ENCODE measurements around the gene FOLR3. TPM values are rescaled to one million over a fixed set of nuclear protein-coding genes. Genes with fewer than 3 reads are reported as not detected.

Gene FOLR3
- 5.5 TPM in 1 of 2 replicates, not detected in the other for total RNA-seq (ENCODE audit: low replicate concordance)

DNA sequence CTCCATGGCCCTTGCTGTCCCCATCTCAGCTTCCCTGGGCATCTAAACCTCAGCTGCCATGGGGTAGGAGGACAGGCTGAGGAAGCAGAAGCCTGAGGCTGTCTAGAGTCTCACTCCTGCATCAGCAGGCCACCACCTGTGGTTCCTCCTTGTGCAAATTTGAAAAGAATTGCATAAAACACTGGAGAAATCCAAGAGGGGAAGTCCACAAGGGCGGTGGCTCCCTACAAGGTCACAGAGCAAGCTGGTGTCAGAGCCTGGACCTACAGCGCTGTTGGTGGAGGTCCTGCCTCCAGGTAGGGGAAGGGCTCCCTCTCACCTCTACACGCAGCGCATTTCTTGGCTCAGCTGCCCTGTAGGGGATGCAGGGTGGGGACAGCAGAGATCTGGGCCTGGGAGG lies at the start of gene FOLR3:
Gene FOLR3, plus strand, starts transcription at position 253 of the 400 bp plus-strand sequence. CDS start 228 bp downstream, outside the sequence.

DNA sequence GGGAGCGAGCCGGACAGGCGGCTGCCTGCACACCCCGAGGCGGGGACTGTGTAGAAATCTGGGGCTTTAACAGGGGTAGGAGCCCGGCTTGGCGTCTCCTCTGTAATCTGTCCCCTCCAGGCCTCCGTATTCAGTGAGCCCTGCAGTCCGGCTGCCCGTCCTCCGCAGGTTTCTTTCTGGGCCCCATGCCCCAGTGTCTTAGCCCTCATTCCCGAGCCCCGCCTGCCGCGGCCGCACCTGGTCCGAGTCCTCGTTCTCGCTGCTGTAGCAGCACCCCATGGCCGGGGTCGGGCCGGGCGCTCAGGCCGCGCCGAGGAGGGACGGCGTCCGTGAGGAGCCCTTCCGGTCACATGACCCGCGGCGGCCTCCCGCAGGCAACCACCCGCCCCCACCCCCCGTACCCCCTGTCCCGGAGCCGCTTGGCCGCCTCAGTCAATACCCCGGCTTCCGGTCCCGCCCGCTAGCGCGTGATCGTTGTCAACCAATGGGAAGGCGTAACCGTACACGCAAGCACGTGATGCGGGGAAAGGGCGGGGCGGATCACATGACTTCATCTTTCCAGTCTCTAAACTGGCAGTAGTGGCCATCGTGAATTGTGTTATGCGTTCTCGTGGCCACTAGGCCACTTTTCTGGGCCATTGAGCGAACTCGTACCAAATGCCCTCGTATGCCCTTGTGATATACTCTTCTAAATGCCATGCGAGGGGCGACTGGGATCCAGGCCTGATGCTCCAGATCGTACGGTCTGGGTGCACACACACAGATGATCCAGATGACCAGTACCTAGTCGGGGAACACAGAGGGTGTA lies 32.4 kb upstream of the FOLR3 start, which contains the start of gene LAMTOR1:
Gene LAMTOR1, minus strand, starts transcription at position 352 of the 808 bp plus-strand sequence. Its CDS starts 73 bp downstream, at position 279.

DNA sequence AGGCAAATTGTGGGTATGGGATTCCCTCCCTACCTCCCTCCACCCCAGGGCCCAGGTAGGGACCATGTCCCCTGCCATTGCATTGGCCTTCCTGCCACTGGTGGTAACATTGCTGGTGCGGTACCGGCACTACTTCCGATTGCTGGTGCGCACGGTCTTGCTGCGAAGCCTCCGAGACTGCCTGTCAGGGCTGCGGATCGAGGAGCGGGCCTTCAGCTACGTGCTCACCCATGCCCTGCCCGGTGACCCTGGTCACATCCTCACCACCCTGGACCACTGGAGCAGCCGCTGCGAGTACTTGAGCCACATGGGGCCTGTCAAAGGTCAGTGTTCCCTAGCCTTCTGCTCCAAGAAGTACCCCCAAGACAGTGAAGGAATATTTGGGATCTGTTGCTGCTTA lies 29.6 kb upstream of the FOLR3 start, which contains the start of gene TOMT:
Gene TOMT, plus strand, starts transcription at position 37 of the 400 bp plus-strand sequence. Its CDS starts 28 bp downstream, at position 65.

DNA sequence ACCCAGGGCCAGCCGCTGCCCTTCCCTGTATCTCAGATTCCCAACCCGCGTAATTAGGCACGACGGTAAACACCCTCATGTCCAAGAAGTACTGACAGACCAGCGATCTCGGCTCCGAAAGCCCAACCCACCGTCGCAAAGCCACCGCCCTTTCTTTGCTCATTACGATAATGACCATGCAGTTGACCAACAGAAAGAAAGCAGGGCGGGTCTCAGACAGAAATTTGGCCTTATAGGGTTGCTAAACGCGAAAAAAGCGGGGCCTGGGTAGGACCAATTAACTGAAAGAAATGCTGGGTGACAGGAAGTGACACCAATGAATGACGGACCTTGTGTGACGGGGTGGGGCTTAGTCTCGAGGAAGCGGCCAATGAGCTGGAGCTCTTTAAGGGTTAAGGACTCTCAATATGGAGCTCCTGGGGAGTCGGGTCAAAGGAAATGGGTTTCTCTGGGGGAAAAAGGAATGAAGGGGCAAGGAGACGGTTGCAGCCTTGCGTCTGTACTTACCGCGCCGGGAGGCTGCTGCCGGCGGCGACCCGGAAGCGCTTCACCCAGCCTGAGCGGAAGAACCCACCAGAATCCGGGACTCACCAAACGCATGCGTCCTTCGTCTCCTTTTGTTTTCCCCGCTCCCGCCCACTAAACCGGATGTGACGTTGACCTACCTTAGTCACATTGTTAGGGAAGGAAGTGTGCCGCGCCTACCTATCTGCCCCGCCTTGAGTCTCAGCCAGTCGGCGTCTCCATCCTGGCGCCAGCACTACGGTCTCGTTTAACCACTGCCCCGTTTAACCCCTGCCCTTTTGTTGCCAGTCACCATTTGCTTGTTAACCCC lies 23.2 kb upstream of the FOLR3 start, which contains the start of gene ANAPC15:
Gene ANAPC15, minus strand, starts transcription at position 553 of the 835 bp plus-strand sequence. CDS start 1,419 bp downstream, outside the sequence.

Other genes starting within 250 kb of the FOLR3 start
- gene XNDC1N, start 207.1 kb upstream of the FOLR3 start, total RNA-seq (ENCODE audit: low replicate concordance), result 4.6 and 7.3 TPM in 2 replicates
- 87.3 and 107 TPM in 2 replicates for gene RNF121, start 206.7 kb upstream of the FOLR3 start, total RNA-seq (ENCODE audit: low replicate concordance)
- gene IL18BP, start 136.8 kb upstream of the FOLR3 start, total RNA-seq (ENCODE audit: low replicate concordance), result 1.9 and 3.8 TPM in 2 replicates
- 88.9 and 138 TPM in 2 replicates for gene NUMA1, start 55.2 kb upstream of the FOLR3 start, total RNA-seq (ENCODE audit: low replicate concordance)
- gene LRRC51, start 54.9 kb upstream of the FOLR3 start, total RNA-seq (ENCODE audit: low replicate concordance), result 7.5 and 9.5 TPM in 2 replicates
- 87.7 and 153 TPM in 2 replicates for gene LAMTOR1, start 32.4 kb upstream of the FOLR3 start, total RNA-seq (ENCODE audit: low replicate concordance)
- not detected in 2 replicates for gene TOMT, start 29.8 kb upstream of the FOLR3 start, total RNA-seq (ENCODE audit: low replicate concordance)
- gene ANAPC15, start 23.0 kb upstream of the FOLR3 start, total RNA-seq (ENCODE audit: low replicate concordance), result 37.6 and 61.5 TPM in 2 replicates
- not detected in 2 replicates for gene FOLR1, start 56.4 kb downstream of the FOLR3 start, total RNA-seq (ENCODE audit: low replicate concordance)
- not detected in 2 replicates for gene FOLR2, start 81.1 kb downstream of the FOLR3 start, total RNA-seq (ENCODE audit: low replicate concordance)
- 49.4 and 53.9 TPM in 2 replicates for gene INPPL1, start 89.0 kb downstream of the FOLR3 start, total RNA-seq (ENCODE audit: low replicate concordance)
- gene PHOX2A, start 108.5 kb downstream of the FOLR3 start, total RNA-seq (ENCODE audit: low replicate concordance), result not detected in 2 replicates

All from smooth muscle cell of the coronary artery (primary cell).